ENCODE results near the gene APMAP.

The APMAP gene

DNA sequence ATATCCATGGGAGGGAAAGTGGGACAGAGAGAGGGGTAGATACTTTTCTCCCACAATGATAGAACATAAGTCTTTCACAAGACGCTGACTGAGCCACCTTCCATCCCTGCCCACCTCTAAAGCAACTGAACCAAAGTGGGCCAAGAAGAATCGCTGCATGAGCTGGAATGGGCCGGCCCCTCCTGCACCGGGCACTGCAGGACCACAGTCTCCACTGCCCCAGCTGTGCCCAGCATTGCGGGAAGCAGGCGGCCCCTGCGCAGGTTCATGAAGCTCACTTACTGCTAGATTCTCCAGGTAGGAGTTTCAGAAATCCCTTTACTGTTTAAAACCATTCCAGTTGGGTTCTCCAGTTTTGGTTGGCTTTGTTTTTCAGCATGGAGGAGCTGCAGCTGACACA lies 75.5 kb downstream of the APMAP start:
- DNase-seq (ENCODE audit: extremely low spot score, insufficient read length, low read depth) (no peak), FAIRE-seq (no peak)

DNA sequence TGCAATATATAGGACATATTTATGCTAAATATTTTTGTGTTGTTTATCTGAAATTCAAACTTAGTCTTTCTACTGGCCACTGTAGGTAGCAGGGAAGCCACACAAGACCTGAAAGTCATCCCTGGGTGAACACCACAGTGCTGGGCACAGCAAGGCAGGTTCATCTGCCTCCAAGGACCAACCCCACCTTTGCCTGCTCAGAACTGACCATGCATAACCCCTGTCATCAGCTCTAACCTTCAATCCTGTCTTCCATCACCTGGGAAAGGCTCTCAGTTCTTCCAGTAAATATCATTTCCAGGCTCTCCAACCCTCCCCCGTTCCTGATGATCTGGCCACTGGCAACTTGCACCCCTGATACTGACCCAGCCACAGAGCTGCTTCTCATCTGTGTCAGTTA lies 76.1 kb downstream of the APMAP start:
- FAIRE-seq (no peak), DNase-seq (ENCODE audit: extremely low spot score, insufficient read length, low read depth) (no peak)

DNA sequence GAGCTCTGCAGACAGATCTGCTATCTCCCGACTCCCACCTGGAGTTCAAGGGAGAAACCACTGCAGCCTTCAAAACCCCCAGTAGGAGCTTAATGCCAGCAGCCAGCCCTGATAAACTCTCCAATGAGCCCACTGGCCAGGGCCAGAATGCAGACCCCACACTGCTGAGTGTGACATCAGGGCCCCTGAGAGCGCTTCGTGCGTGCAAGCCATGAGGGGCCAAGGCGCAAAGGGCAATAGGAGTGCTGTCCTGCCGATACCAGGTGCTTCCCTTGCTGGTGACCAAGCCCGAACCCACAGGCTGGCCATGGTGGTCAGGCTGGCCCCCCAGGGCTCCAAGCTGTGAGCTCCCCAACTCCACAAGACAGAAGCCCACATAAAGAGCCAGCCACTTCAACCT lies 76.7 kb downstream of the APMAP start:
- FAIRE-seq (no peak), DNase-seq (ENCODE audit: extremely low spot score, insufficient read length, low read depth) (no peak)

DNA sequence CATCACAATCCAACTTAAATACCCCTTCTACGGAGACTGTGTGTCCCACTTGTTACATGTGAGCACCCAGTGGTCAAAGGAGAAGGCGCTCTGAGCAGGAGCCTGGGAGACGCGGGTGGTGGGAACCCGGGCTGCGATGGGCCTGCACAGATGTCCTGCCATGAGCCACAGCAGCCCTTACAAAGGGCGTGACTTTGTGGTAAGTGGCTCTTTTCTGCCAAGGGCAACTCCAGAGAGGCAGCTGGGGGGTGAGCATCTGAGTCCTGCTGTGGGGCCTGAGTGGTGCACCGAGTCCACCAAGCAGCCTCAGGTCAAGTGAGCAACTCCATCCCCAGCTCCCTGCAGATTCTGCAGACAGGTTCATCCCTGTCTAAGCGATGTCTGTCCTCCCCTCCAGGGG lies 77.1 kb downstream of the APMAP start:
- no peak for FAIRE-seq
- DNase-seq (ENCODE audit: extremely low spot score, insufficient read length, low read depth) = no peak

DNA sequence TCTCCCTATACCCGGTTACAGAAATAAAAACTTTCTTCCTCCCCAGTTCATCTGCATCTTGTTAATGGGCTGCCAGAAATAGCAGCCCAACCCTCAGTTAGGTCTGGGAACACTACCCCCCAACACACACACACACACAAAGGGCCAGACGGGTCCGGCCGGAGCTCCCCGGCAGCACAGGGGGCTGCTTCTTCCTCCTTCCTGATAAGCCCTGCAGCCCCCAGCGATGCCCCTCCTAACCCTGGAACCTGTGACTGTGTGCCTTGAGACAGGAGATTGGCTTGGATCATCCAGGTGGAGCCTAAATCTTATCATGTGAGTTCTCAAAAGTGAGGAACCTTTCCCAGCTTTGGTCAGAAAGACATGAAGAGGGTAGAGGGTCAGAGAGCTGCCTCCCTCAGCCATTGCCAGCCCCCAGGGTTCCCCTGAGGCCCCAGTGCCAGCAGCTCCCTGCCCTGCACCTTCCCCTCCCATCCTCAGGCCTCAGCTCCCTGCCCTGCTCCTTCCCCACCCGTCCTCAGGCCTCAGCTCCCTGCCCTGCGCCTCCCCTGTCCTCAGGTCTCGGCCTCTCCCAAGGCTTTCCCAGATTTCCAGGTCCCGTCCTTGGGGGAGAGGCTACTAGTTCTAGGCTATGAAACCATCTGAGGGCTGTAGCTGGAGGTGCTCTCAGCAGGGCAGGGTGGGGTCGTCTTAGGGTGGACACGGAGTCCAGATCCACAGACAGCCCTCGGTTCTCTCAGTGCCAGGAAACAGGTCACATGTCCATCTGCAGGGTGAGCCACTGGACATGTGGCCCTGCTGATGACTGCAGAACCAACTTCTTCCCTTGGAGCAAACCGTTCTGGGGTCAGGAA lies 77.9 kb downstream of the APMAP start:
- FAIRE-seq (no peak), DNase-seq (ENCODE audit: extremely low spot score, insufficient read length, low read depth) (no peak)

DNA sequence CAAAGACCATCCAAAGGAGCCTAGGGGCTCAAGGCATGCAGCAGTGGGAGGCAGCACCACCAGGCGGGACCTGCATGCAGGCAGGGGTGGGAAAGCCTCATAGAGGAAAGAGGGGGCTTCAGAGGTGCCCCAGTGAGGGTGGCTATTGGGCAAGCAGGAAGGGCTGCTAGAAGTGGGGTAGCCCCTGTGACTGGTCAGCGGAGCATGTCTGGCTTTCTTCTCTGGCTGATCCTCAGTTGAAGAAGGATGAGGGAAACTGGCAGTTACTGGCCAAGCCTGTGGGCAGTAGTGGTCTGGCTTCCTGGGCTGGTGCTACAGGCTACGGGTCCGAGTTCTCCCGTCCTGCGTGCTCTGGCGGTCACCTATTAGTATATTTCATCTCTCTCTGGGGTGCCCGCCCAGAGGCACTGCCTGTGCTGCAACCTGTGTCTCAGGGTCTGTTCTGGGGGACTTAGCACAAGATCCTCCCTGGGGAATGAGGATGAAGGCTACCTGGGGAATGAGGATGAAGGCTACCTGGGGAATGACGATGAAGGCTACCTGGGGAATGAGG lies 79.4 kb downstream of the APMAP start:
- no peak for FAIRE-seq
- DNase-seq (ENCODE audit: extremely low spot score, insufficient read length, low read depth) = no peak

Measured in GM18507 (cell line).